HCT116 (cell line): ENCODE data around the gene CADM3. TPM values are rescaled to one million over a fixed set of nuclear protein-coding genes. Genes with fewer than 3 reads are reported as not detected.

Source experiments
- ATAC-seq: fragments of 200-7000 bp; cut with Tn5 transposase; 2 replicates; pipeline ENCODE4 v1.9.1; 2020; ENCODE audit warnings: mild to moderate bottlenecking, moderate library complexity
- BruUV-seq: library from RNA; stranded (reverse); fragments of 400-500 nt; replicated peaks from 2 replicates; lab custom pipeline; 2021; lab: Mats Ljungman, UMichigan
- CTCF ChIA-PET: fragments of 300-600 bp; sonication (Branson Sonifier 250); formaldehyde crosslinking; loops from one replicate; lab custom pipeline; 2021; ENCODE audit warnings: antibody characterized with exemption; lab: Charles Lee
- POLR2A ChIA-PET: fragments of 300-600, 350-600 bp; sonication (Branson Sonifier 250); formaldehyde crosslinking; loops from one replicate; lab custom pipeline; 2021; ENCODE audit warnings: antibody characterized with exemption; lab: Charles Lee
- RAD21 ChIA-PET, 2 experiments: fragments of 300-600 bp; sonication (Branson Sonifier 250); formaldehyde crosslinking; loops; one replicate each; lab custom pipeline; 2023; ENCODE audit warnings: low total read pairs in 2 of 2; ENCODE audit not compliant: uncharacterized antibody in 2 of 2, unreplicated experiment in 2 of 2, low non-redundant PET in 1 of 2; lab: Charles Lee
- DNase-seq: peaks from one replicate; pipeline ENCODE4 v3.0.0-alpha.2; 2010; ENCODE audit warnings: low read depth, low spot score
- H2AFZ ChIP-seq: fragments of 200-600 bp; shearing (Covaris generic), sonication (generic); 2 replicates; pipeline ENCODE4 v1.6.1; 2017; ENCODE audit warnings: low read depth, mixed run types, mixed read lengths, antibody characterized with exemption, low read length; ENCODE audit not compliant: poor library complexity, severe bottlenecking
- H3K27ac ChIP-seq: 2 replicates; pipeline ENCODE4 v1.5.1; 2012; ENCODE audit warnings: low read depth, low read length
- H3K27me3 ChIP-seq: fragments of 200-600 bp; sonication (generic); 2 replicates; pipeline ENCODE4 v1.6.1; 2016; ENCODE audit warnings: mixed run types, low read length, mixed read lengths; ENCODE audit not compliant: insufficient read depth
- H3K36me3 ChIP-seq, 2 experiments: fragments of 200-500 bp in 1 of 2; fragments of 200-600 bp in 1 of 2; sonication (Bioruptor generic) in 1 of 2; sonication (generic) in 1 of 2; 2 replicates each; pipeline versions ENCODE4 v1.5.1 to v1.6.1; 2014 to 2016; ENCODE audit warnings: low read length in 2 of 2, inconsistent platforms in 1 of 2, mixed read lengths in 1 of 2, mixed run types in 1 of 2; ENCODE audit not compliant: insufficient read depth in 2 of 2, control insufficient read depth in 1 of 2
- H3K4me1 ChIP-seq, 2 experiments: fragments of 200-600 bp in 1 of 2; sonication (generic) in 1 of 2; 2 replicates each; pipeline versions ENCODE4 v1.5.1 to v1.6.1; 2012 to 2017; ENCODE audit warnings: low read length in 2 of 2, inconsistent platforms in 1 of 2, mild to moderate bottlenecking in 1 of 2, mixed read lengths in 1 of 2, mixed run types in 1 of 2, moderate library complexity in 1 of 2; ENCODE audit not compliant: insufficient read depth in 2 of 2, control insufficient read depth in 1 of 2
- H3K4me2 ChIP-seq: fragments of 200-600 bp; sonication (generic); 2 replicates; pipeline ENCODE4 v1.6.1; 2017; ENCODE audit warnings: mixed run types, low read length, mixed read lengths
- H3K4me3 ChIP-seq, 2 experiments: fragments of 200-600 bp in 1 of 2; sonication (generic) in 1 of 2; replicated peaks in 1 of 2; 2 replicates each; pipeline ENCODE4 v1.5.1; 2011 to 2016; ENCODE audit warnings: low read length in 2 of 2, control low read depth in 1 of 2, low read depth in 1 of 2, mild to moderate bottlenecking in 1 of 2, mixed read lengths in 1 of 2, mixed run types in 1 of 2
- H3K79me2 ChIP-seq: fragments of 200-600 bp; sonication (generic); 2 replicates; pipeline ENCODE4 v1.6.1; 2017; ENCODE audit warnings: mild to moderate bottlenecking, mixed run types, low read length, moderate library complexity, mixed read lengths; ENCODE audit not compliant: insufficient read depth
- H3K9ac ChIP-seq: fragments of 200-600 bp; sonication (generic); 2 replicates; pipeline ENCODE4 v1.6.1; 2016; ENCODE audit warnings: low read length, mixed read lengths
- H3K9me2 ChIP-seq: fragments of 200-600 bp; sonication (generic), shearing (Covaris generic); 2 replicates; pipeline ENCODE4 v1.6.1; 2017; ENCODE audit warnings: mixed run types, mild to moderate bottlenecking, moderate library complexity; ENCODE audit not compliant: insufficient read depth
- H3K9me3 ChIP-seq, 2 experiments: fragments of 200-500 bp in 1 of 2; fragments of 200-600 bp in 1 of 2; sonication (Bioruptor generic) in 1 of 2; sonication (generic) in 1 of 2; 2 replicates each; pipeline ENCODE4 v1.6.1; 2014 to 2017; ENCODE audit warnings: low read length in 2 of 2, mixed read lengths in 2 of 2, inconsistent platforms in 1 of 2, low read depth in 1 of 2, mild to moderate bottlenecking in 1 of 2, mixed run types in 1 of 2, moderate library complexity in 1 of 2; ENCODE audit not compliant: control insufficient read depth in 1 of 2, insufficient read depth in 1 of 2
- H4K20me1 ChIP-seq: fragments of 200-600 bp; sonication (generic), shearing (Covaris generic); 2 replicates; pipeline ENCODE4 v1.6.1; 2017; ENCODE audit warnings: mixed run types, mild to moderate bottlenecking, moderate library complexity; ENCODE audit not compliant: insufficient read depth
- ATF3 ChIP-seq: IDR thresholded peaks from 2 replicates; pipeline ENCODE4 v1.6.1; 2012
- CBX3 ChIP-seq: IDR thresholded peaks from 2 replicates; pipeline ENCODE4 v1.6.1; 2012; ENCODE audit warnings: low read depth
- CEBPB ChIP-seq: IDR thresholded peaks from 2 replicates; pipeline ENCODE4 v1.6.1; 2012; ENCODE audit warnings: low read depth
- EGR1 ChIP-seq: IDR thresholded peaks from 2 replicates; pipeline ENCODE4 v1.6.1; 2012; ENCODE audit warnings: low read depth
- EZH2 ChIP-seq: fragments of 200-600 bp; sonication (generic); IDR thresholded peaks from 2 replicates; pipeline ENCODE4 v1.6.1; 2017; ENCODE audit warnings: antibody characterized with exemption, mixed run types
- EZH2phosphoT487 ChIP-seq: fragments of 200-600 bp; IDR thresholded peaks from 2 replicates; pipeline ENCODE4 v1.6.1; 2018; ENCODE audit warnings: antibody characterized with exemption, borderline replicate concordance
- FOSL1 ChIP-seq: IDR thresholded peaks from 2 replicates; pipeline ENCODE4 v1.6.1; 2012; ENCODE audit warnings: low read depth
- JUND ChIP-seq: IDR thresholded peaks from 2 replicates; pipeline ENCODE4 v1.6.1; 2012
- MAX ChIP-seq: IDR thresholded peaks from 2 replicates; pipeline ENCODE4 v1.6.1; 2012
- POLR2A ChIP-seq: IDR thresholded peaks from 2 replicates; pipeline ENCODE4 v1.7.0; 2011; ENCODE audit warnings: borderline replicate concordance; ENCODE audit not compliant: insufficient read depth, insufficient read length; ENCODE audit errors: extremely low read depth
- POLR2AphosphoS5 ChIP-seq: IDR thresholded peaks from 2 replicates; pipeline ENCODE4 v1.6.1; 2011; ENCODE audit warnings: mild to moderate bottlenecking, low read depth, low read length, moderate library complexity
- RAD21 ChIP-seq: IDR thresholded peaks from 2 replicates; pipeline ENCODE4 v1.6.1; 2012; ENCODE audit warnings: low read depth, mild to moderate bottlenecking
- SIN3A ChIP-seq: IDR thresholded peaks from 2 replicates; pipeline ENCODE4 v1.6.1; 2012; ENCODE audit warnings: low read depth
- SRF ChIP-seq: IDR thresholded peaks from 2 replicates; pipeline ENCODE4 v1.6.1; 2012; ENCODE audit warnings: low read depth
- TCF7L2 ChIP-seq: IDR thresholded peaks from 2 replicates; pipeline ENCODE4 v1.7.0; 2011; ENCODE audit warnings: borderline replicate concordance, inconsistent platforms; ENCODE audit not compliant: insufficient read depth, insufficient read length; ENCODE audit errors: extremely low read depth
- YY1 ChIP-seq: IDR thresholded peaks from 2 replicates; pipeline ENCODE4 v1.6.1; 2011; ENCODE audit warnings: low read length, low read depth, moderate library complexity, mild to moderate bottlenecking; ENCODE audit not compliant: insufficient replicate concordance; ENCODE audit errors: extremely low read depth
- ZBTB33 ChIP-seq: IDR thresholded peaks from 2 replicates; pipeline ENCODE4 v1.6.1; 2011; ENCODE audit warnings: mild to moderate bottlenecking, low read length, moderate library complexity; ENCODE audit not compliant: insufficient replicate concordance; ENCODE audit errors: extremely low read depth
- ZFX ChIP-seq: fragments of 450-650 bp; IDR thresholded peaks from 2 replicates; pipeline ENCODE4 v1.6.1; 2017
- ZNF274 ChIP-seq: fragments of 200-500 bp; sonication (Bioruptor generic); IDR thresholded peaks from 2 replicates; pipeline ENCODE4 v1.6.1; 2014; ENCODE audit warnings: mild to moderate bottlenecking, low read depth, low read length, inconsistent platforms
- intact Hi-C: fragments of 100-400 bp; cut with micrococcal nuclease; formaldehyde crosslinking; loops from 2 replicates; pipeline ENCODE4 v1.10.0; 2022
- total RNA-seq: library from RNA; stranded (reverse); gene quantifications from one replicate; pipeline ENCODE4 v1.2.1, GENCODE V29; 2021; ENCODE audit not compliant: unreplicated experiment
- TF ChIP-seq, protein P1 (sequence below), 3 experiments: fragments of 200-600 bp in 1 of 3; sonication (generic) in 1 of 3; IDR thresholded peaks in 2 of 3; conservative IDR thresholded peaks in 1 of 3; 2 replicates each; pipeline ENCODE4 v1.5.1; 2012 to 2017; ENCODE audit warnings: low read depth in 2 of 3, low read length in 2 of 3, antibody characterized with exemption in 1 of 3, borderline replicate concordance in 1 of 3, control low read depth in 1 of 3, mild to moderate bottlenecking in 1 of 3, mixed read lengths in 1 of 3, mixed run types in 1 of 3, moderate library complexity in 1 of 3; ENCODE audit not compliant: insufficient read depth in 1 of 3

Gene CADM3
- total RNA-seq, 1 experiment from 2014 or later: not detected

DNA sequence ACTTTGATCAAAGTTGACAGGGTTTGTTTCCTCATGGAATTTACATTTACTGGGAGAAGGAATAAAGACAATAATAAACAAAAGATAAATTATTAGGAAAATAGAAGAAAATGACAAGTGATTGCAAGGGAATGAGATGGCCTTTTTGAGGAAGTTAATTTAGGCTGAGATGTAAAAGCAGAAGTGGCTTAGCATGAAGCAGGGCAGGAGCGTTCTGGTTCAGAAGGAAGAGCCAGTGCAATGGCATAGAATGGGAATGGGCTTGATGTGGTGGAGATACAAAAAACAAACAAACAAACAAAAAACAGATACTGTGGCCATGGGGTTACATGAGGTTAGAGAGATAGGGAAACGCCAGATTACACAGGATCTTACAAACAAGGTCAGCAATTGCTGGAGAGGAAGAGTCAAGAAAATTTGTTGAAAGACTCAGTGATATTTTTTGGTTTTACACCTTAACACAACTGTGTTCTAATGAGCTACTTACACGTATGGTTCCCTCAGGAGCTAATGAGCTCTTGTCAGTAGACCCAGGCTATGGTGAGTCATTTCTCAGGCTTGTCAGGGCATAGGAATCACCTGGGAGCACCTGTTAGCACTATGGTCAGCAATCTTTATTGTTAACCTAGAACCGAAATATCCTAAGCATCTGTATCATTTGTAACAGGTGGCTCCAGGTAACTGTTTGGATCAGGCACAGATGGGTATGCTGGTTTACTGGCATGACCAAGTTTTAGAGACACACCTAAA lies 8.7 kb upstream of the CADM3 start:
- H3K4me2 ChIP-seq: no peak overlapping the region
- peaks cover 22% of the 10 kb centered on the region for H3K27me3 ChIP-seq
- no peak for TF ChIP-seq JUND
- no peak for TF ChIP-seq TCF7L2
- TF ChIP-seq EZH2phosphoT487: no peak
- no peak for TF ChIP-seq SRF
- TF ChIP-seq ZNF274: no peak
- no peak for TF ChIP-seq MAX
- no peak for TF ChIP-seq CEBPB
- no peak for TF ChIP-seq EGR1
- no peak for TF ChIP-seq POLR2A
- TF ChIP-seq FOSL1: no peak
- no peak for TF ChIP-seq YY1
- no peak for TF ChIP-seq CBX3
- TF ChIP-seq ZFX: no peak
- TF ChIP-seq ATF3: no peak
- no peak for TF ChIP-seq SIN3A
- TF ChIP-seq, protein P1, sequence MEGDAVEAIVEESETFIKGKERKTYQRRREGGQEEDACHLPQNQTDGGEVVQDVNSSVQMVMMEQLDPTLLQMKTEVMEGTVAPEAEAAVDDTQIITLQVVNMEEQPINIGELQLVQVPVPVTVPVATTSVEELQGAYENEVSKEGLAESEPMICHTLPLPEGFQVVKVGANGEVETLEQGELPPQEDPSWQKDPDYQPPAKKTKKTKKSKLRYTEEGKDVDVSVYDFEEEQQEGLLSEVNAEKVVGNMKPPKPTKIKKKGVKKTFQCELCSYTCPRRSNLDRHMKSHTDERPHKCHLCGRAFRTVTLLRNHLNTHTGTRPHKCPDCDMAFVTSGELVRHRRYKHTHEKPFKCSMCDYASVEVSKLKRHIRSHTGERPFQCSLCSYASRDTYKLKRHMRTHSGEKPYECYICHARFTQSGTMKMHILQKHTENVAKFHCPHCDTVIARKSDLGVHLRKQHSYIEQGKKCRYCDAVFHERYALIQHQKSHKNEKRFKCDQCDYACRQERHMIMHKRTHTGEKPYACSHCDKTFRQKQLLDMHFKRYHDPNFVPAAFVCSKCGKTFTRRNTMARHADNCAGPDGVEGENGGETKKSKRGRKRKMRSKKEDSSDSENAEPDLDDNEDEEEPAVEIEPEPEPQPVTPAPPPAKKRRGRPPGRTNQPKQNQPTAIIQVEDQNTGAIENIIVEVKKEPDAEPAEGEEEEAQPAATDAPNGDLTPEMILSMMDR (IDR thresholded peaks at IDR 0.05 in 2 of 3, conservative IDR thresholded peaks at IDR 0.05 in 1 of 3; ENCODE audit: borderline replicate concordance in 1 of 3, insufficient read depth in 1 of 3, low read depth in 2 of 3, low read length in 2 of 3): no peak
- TF ChIP-seq POLR2AphosphoS5: no peak
- no peak for TF ChIP-seq RAD21
- TF ChIP-seq EZH2: no peak
- no peak for TF ChIP-seq ZBTB33
- POLR2A ChIA-PET: no interaction called here
- no peak overlapping the region for H3K4me3 ChIP-seq
- RAD21 ChIA-PET: no interaction called here
- no peak overlapping the region for H3K9ac ChIP-seq
- no peaks in the 10 kb centered on the region for H3K4me1 ChIP-seq
- no peak for DNase-seq
- no peaks in the 10 kb centered on the region for H3K9me3 ChIP-seq
- no peaks in the 10 kb centered on the region; the same call in 1 of the 2 replicates for H4K20me1 ChIP-seq
- CTCF ChIA-PET: interaction anchor here (0.8 to 3.4 kb wide), 3 partner anchors 30 to 48 kb away, joined by 3 to 26 read pairs (median 4); no protein-coding TSS in a partner anchor
- H3K36me3 ChIP-seq: no peaks in the 10 kb centered on the region
- intact Hi-C loops: loop anchor here (10.0 kb wide), 1 partner anchor 842 kb away; no protein-coding TSS in a partner anchor
- H3K27ac ChIP-seq: no peak overlapping the region
- H3K79me2 ChIP-seq: no peaks in the 10 kb centered on the region
- H3K9me2 ChIP-seq: no peaks in the 10 kb centered on the region
- H2AFZ ChIP-seq: no peak overlapping the region
- no peak for ATAC-seq
- no TSS peak for BruUV-seq
